ENCODE measurements around the gene SERPINA1.

Gene SERPINA1

GRCh38 chr14:94345344-94346064 lies 42.9 kb downstream of the SERPINA1 start:
- no peak for DNase-seq (ENCODE audit: insufficient read length, low spot score)
- no peak for TF ChIP-seq POLR2A (IDR thresholded peaks at IDR 0.05; ENCODE audit: low read depth, low read length)
- no peak for TF ChIP-seq SPI1 (IDR thresholded peaks at IDR 0.05; ENCODE audit: low read depth, low read length)
- TF ChIP-seq POU2F2 (IDR thresholded peaks at IDR 0.05; ENCODE audit: low read depth, low read length): no peak
- TF ChIP-seq PAX5 (IDR thresholded peaks at IDR 0.05; ENCODE audit: insufficient read depth, low read length, severe bottlenecking): no peak
- TF ChIP-seq POLR2AphosphoS5 (IDR thresholded peaks at IDR 0.05; ENCODE audit: low read depth, low read length): no peak
- FAIRE-seq: no peak

DNA sequence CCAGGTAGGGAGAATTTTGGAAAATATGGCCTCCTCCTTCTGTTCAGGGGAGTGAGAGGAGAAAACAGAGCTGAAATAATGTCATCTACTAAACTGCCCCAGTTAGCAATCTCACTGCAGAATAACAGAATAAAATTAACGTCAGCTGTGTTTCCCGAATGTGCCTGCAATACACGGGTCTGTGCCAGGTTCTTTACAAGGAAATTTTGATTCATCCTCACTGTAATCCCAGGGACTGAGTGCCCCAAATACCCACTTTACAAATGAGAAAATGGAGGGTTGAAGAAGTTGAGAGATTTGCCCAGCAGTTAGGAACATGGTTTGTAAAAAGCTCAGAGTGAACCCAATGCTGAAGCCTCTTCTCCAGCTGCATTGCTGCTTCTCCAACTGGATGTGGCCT lies 44.0 kb downstream of the SERPINA1 start:
- FAIRE-seq (no peak), DNase-seq (ENCODE audit: insufficient read length, low spot score) (no peak)
- TF ChIP-seq SPI1 (IDR thresholded peaks at IDR 0.05; ENCODE audit: low read depth, low read length): no peak
- TF ChIP-seq TAF1 (IDR thresholded peaks at IDR 0.05; ENCODE audit: low read depth, low read length): no peak
- no peak for TF ChIP-seq POLR2A (IDR thresholded peaks at IDR 0.05; ENCODE audit: low read depth, low read length)
- no peak for TF ChIP-seq POLR2AphosphoS5 (IDR thresholded peaks at IDR 0.05; ENCODE audit: low read depth, low read length)
- no peak for TF ChIP-seq POU2F2 (IDR thresholded peaks at IDR 0.05; ENCODE audit: low read depth, low read length)
- TF ChIP-seq PAX5 (IDR thresholded peaks at IDR 0.05; ENCODE audit: insufficient read depth, low read length, severe bottlenecking): no peak

DNA sequence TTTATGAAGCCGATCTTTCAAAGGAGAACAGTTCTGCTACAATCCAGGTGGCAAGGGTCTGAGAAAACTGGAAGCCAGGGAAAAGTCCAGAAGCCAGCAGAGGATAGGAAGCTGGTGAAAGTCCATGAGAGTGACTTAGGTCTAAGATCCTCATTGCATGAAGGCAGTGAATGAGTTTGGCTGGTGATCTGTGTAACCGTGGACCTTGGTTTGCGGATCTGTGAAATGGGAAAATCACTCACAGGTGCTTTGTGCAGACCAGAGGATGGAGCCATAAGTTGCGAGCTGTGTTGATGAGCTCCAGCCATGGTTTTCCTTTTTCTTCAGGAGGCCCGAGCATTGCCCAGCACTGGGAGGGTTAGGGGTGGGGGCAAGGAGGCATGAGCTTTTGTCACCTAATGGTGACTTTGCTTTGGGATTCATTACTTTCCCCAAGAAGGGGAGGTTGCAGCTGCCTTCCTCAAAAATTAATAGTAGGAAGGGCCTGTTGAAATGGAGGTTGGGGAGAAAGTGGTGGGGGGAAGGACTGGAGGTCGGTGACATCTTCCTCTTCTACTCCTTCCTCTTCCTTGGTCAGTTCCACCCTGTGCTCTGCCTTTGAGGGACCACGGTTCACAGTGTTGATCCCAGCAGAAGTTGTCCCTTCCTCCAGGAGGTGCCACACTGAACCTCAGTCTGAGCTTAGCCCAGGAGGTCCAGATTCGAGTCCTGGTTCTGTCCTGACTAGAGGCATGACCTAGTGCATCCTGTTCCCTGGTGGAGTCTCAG lies 45.0 kb downstream of the SERPINA1 start:
- DNase-seq (ENCODE audit: insufficient read length, low spot score) (no peak), FAIRE-seq (no peak)
- TF ChIP-seq PAX5 (IDR thresholded peaks at IDR 0.05; ENCODE audit: insufficient read depth, low read length, severe bottlenecking): no peak
- TF ChIP-seq POLR2A (IDR thresholded peaks at IDR 0.05; ENCODE audit: low read depth, low read length): no peak
- no peak for TF ChIP-seq POLR2AphosphoS5 (IDR thresholded peaks at IDR 0.05; ENCODE audit: low read depth, low read length)
- TF ChIP-seq TAF1 (IDR thresholded peaks at IDR 0.05; ENCODE audit: low read depth, low read length): no peak
- no peak for TF ChIP-seq SPI1 (IDR thresholded peaks at IDR 0.05; ENCODE audit: low read depth, low read length)
- no peak for TF ChIP-seq POU2F2 (IDR thresholded peaks at IDR 0.05; ENCODE audit: low read depth, low read length)

- TF ChIP-seq PAX5 (IDR thresholded peaks at IDR 0.05; ENCODE audit: insufficient read depth, low read length, severe bottlenecking) (no peak), SPI1 (IDR thresholded peaks at IDR 0.05; ENCODE audit: low read depth, low read length) (no peak), TAF1 (IDR thresholded peaks at IDR 0.05; ENCODE audit: low read depth, low read length) (no peak), POLR2AphosphoS5 (IDR thresholded peaks at IDR 0.05; ENCODE audit: low read depth, low read length) (no peak)
These were observed 46.0 kb downstream of the SERPINA1 start for GRCh38 chr14:94342334-94342934.

DNA sequence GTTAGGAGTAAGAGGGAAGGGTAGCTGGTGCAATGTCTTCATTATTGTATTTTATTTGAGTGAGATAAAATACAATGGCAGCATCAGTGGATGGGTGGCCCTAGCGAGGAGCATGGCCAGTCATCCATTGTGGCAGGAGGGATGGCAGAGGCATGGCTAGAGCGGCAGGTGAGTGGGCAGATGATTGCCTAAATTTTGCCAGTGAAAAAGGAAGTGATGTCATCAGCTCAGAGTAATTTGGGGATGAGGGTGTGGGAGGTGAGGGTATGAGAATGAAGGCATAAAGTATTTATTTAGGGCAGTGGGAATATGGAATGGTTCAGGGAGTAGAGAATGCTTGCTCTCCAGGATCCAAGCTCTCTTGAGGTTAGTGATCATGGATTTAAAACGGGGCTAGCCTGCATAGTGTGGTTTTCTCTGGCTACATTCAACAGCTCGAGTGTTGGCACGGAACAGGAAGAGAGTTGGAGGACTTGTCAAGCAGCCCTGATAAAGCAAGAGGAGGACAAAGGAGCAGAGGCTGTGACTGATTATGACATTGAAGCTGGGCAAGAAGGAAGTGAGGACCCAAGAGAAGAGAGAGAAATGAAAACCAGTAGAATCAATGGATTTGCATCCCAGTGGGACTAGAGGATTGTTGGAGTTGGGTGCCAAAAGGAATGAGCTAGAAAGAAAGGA lies 46.6 kb downstream of the SERPINA1 start:
- no peak for FAIRE-seq
- TF ChIP-seq PAX5 (IDR thresholded peaks at IDR 0.05; ENCODE audit: insufficient read depth, low read length, severe bottlenecking): no peak
- TF ChIP-seq POLR2A (IDR thresholded peaks at IDR 0.05; ENCODE audit: low read depth, low read length): no peak
- no peak for TF ChIP-seq POU2F2 (IDR thresholded peaks at IDR 0.05; ENCODE audit: low read depth, low read length)
- no peak for TF ChIP-seq TAF1 (IDR thresholded peaks at IDR 0.05; ENCODE audit: low read depth, low read length)
- TF ChIP-seq SPI1 (IDR thresholded peaks at IDR 0.05; ENCODE audit: low read depth, low read length): no peak
- TF ChIP-seq POLR2AphosphoS5 (IDR thresholded peaks at IDR 0.05; ENCODE audit: low read depth, low read length): no peak
- DNase-seq (ENCODE audit: insufficient read length, low spot score): no peak

More at GRCh38 chr14:94342334-94342934, 46.0 kb downstream of the SERPINA1 start:
- FAIRE-seq (no peak), DNase-seq (ENCODE audit: insufficient read length, low spot score) (no peak)

GRCh38 chr14:94340533-94340932 lies 47.9 kb downstream of the SERPINA1 start:
- FAIRE-seq (no peak), DNase-seq (ENCODE audit: insufficient read length, low spot score) (no peak)
- TF ChIP-seq PAX5 (IDR thresholded peaks at IDR 0.05; ENCODE audit: insufficient read depth, low read length, severe bottlenecking): no peak
- TF ChIP-seq SPI1 (IDR thresholded peaks at IDR 0.05; ENCODE audit: low read depth, low read length): no peak
- no peak for TF ChIP-seq POU2F2 (IDR thresholded peaks at IDR 0.05; ENCODE audit: low read depth, low read length)
- TF ChIP-seq POLR2A (IDR thresholded peaks at IDR 0.05; ENCODE audit: low read depth, low read length): no peak
- TF ChIP-seq POLR2AphosphoS5 (IDR thresholded peaks at IDR 0.05; ENCODE audit: low read depth, low read length): no peak

DNA sequence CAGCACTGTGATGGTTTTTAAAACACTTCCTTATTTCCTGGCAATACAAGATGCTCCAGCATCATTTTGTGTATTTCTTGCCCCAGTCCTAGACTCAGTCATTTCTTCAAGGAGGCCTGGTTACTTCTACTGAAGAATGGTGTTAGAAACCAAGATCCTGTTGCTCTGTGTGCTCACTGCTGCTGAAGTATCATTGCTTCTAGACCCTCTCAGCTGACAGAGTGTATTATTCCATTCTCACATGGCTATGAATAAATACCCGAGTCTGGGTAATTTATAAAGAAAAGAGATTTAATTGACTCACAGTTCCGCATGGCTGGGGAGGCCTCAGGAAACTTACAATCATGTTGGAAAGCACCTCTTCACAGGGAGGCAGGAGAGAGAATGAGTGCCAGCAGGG lies 50.4 kb downstream of the SERPINA1 start:
- TF ChIP-seq POLR2A (IDR thresholded peaks at IDR 0.05; ENCODE audit: low read depth, low read length): no peak
- TF ChIP-seq POU2F2 (IDR thresholded peaks at IDR 0.05; ENCODE audit: low read depth, low read length): no peak
- no peak for TF ChIP-seq SPI1 (IDR thresholded peaks at IDR 0.05; ENCODE audit: low read depth, low read length)
- no peak for TF ChIP-seq POLR2AphosphoS5 (IDR thresholded peaks at IDR 0.05; ENCODE audit: low read depth, low read length)
- no peak for TF ChIP-seq PAX5 (IDR thresholded peaks at IDR 0.05; ENCODE audit: insufficient read depth, low read length, severe bottlenecking)
- no peak for TF ChIP-seq TAF1 (IDR thresholded peaks at IDR 0.05; ENCODE audit: low read depth, low read length)
- no peak for DNase-seq (ENCODE audit: insufficient read length, low spot score)
- FAIRE-seq: no peak

- FAIRE-seq: no peak
- TF ChIP-seq POLR2AphosphoS5 (IDR thresholded peaks at IDR 0.05; ENCODE audit: low read depth, low read length) (no peak), POU2F2 (IDR thresholded peaks at IDR 0.05; ENCODE audit: low read depth, low read length) (no peak), SPI1 (IDR thresholded peaks at IDR 0.05; ENCODE audit: low read depth, low read length) (no peak), PAX5 (IDR thresholded peaks at IDR 0.05; ENCODE audit: insufficient read depth, low read length, severe bottlenecking) (no peak), TAF1 (IDR thresholded peaks at IDR 0.05; ENCODE audit: low read depth, low read length) (no peak)
- DNase-seq (ENCODE audit: insufficient read length, low spot score): no peak
These were observed 51.1 kb downstream of the SERPINA1 start for GRCh38 chr14:94337274-94337673.

- TF ChIP-seq POU2F2 (IDR thresholded peaks at IDR 0.05; ENCODE audit: low read depth, low read length) (no peak), PAX5 (IDR thresholded peaks at IDR 0.05; ENCODE audit: insufficient read depth, low read length, severe bottlenecking) (no peak), TAF1 (IDR thresholded peaks at IDR 0.05; ENCODE audit: low read depth, low read length) (no peak), POLR2A (IDR thresholded peaks at IDR 0.05; ENCODE audit: low read depth, low read length) (no peak), POLR2AphosphoS5 (IDR thresholded peaks at IDR 0.05; ENCODE audit: low read depth, low read length) (no peak), SPI1 (IDR thresholded peaks at IDR 0.05; ENCODE audit: low read depth, low read length) (no peak)
- no peak for DNase-seq (ENCODE audit: insufficient read length, low spot score)
- FAIRE-seq: no peak
These were observed 53.5 kb downstream of the SERPINA1 start for GRCh38 chr14:94334872-94335271.
